Neural cell (in vitro differentiated cells): Measurements from ENCODE around the gene EPHA5. TPM values are rescaled to one million over a fixed set of nuclear protein-coding genes. Genes with fewer than 3 reads are reported as not detected.

ENCODE experiments used
- H2AFZ ChIP-seq: fragments of 200-600, 300-800 bp; sonication (generic), shearing (Covaris generic); 2 replicates; pipeline ENCODE4 v1.6.0; 2014; ENCODE audit warnings: low read depth, mild to moderate bottlenecking, antibody characterized with exemption, low read length, moderate library complexity
- H3F3A ChIP-seq: fragments of 200-600 bp; shearing (Covaris generic); 2 replicates; pipeline ENCODE4 v1.6.1; 2016; ENCODE audit warnings: mild to moderate bottlenecking, moderate library complexity, mixed read lengths, antibody characterized with exemption, low read length; ENCODE audit not compliant: insufficient read depth, poor library complexity, severe bottlenecking
- H3K27ac ChIP-seq: fragments of 200-600, 300-800 bp; sonication (generic), shearing (Covaris generic); 2 replicates; pipeline ENCODE4 v1.5.1; 2014; ENCODE audit warnings: mild to moderate bottlenecking, low read length, moderate library complexity
- H3K27me3 ChIP-seq: fragments of 300-800, 200-600 bp; sonication (generic), shearing (Covaris generic); 2 replicates; pipeline ENCODE4 v1.6.0; 2014; ENCODE audit warnings: mild to moderate bottlenecking, low read depth, low read length, moderate library complexity; ENCODE audit not compliant: insufficient read depth
- H3K36me3 ChIP-seq: fragments of 300-800, 200-600 bp; sonication (generic), shearing (Covaris generic); 2 replicates; pipeline ENCODE4 v1.5.1; 2014; ENCODE audit warnings: mild to moderate bottlenecking, antibody characterized with exemption, low read length, moderate library complexity; ENCODE audit not compliant: insufficient read depth
- H3K4me2 ChIP-seq: fragments of 300-800, 200-600 bp; sonication (generic), shearing (Covaris generic); 2 replicates; pipeline ENCODE4 v1.6.0; 2014; ENCODE audit warnings: mild to moderate bottlenecking, low read length
- H3K4me3 ChIP-seq: fragments of 300-800, 200-600 bp; sonication (generic), shearing (Covaris generic); 2 replicates; pipeline ENCODE4 v1.5.1; 2014; ENCODE audit warnings: mild to moderate bottlenecking, low read length, moderate library complexity
- H3K79me2 ChIP-seq: fragments of 200-600 bp; shearing (Covaris generic); replicated peaks from 2 replicates; pipeline ENCODE4 v1.6.0; 2014; ENCODE audit warnings: mild to moderate bottlenecking, low read length, moderate library complexity; ENCODE audit not compliant: insufficient read depth
- H3K9ac ChIP-seq: fragments of 300-800, 200-600 bp; sonication (generic), shearing (Covaris generic); 2 replicates; pipeline ENCODE4 v1.6.1; 2016; ENCODE audit warnings: mild to moderate bottlenecking, low read length, mixed read lengths
- H3K9me2 ChIP-seq: fragments of 200-600 bp; shearing (Covaris generic); 2 replicates; pipeline ENCODE4 v1.6.1; 2016; ENCODE audit warnings: mild to moderate bottlenecking, low read length, mixed read lengths; ENCODE audit not compliant: insufficient read depth
- H3K9me3 ChIP-seq: fragments of 200-600, 300-800 bp; sonication (generic), shearing (Covaris generic); 2 replicates; pipeline ENCODE4 v1.6.1; 2016; ENCODE audit warnings: mild to moderate bottlenecking, mixed run types, low read length, moderate library complexity, mixed read lengths
- H4K20me1 ChIP-seq: fragments of 200-600 bp; shearing (Covaris generic); 2 replicates; pipeline ENCODE4 v1.6.1; 2016; ENCODE audit warnings: mild to moderate bottlenecking, mixed run types; ENCODE audit not compliant: insufficient read depth
- CTCF ChIP-seq: fragments of 450-650 bp; IDR thresholded peaks from 2 replicates; pipeline ENCODE4 v1.5.1; 2014; ENCODE audit warnings: antibody characterized with exemption, mild to moderate bottlenecking, moderate library complexity; ENCODE audit not compliant: poor library complexity, severe bottlenecking
- EP300 ChIP-seq: fragments of 450-650 bp; conservative IDR thresholded peaks from 2 replicates; pipeline ENCODE4 v1.6.1; 2014; ENCODE audit warnings: antibody characterized with exemption, mild to moderate bottlenecking, moderate library complexity; ENCODE audit not compliant: poor library complexity, severe bottlenecking
- EZH2 ChIP-seq: fragments of 200-600, 300-800 bp; shearing (Covaris generic), sonication (generic); IDR thresholded peaks from 2 replicates; pipeline ENCODE4 v1.6.1; 2014; ENCODE audit warnings: antibody characterized with exemption, low read length, borderline replicate concordance, mild to moderate bottlenecking; ENCODE audit not compliant: insufficient read depth, poor library complexity, severe bottlenecking
- MXI1 ChIP-seq: fragments of 450-650 bp; conservative IDR thresholded peaks from 2 replicates; pipeline ENCODE4 v1.6.1; 2014; ENCODE audit warnings: antibody characterized with exemption, mild to moderate bottlenecking; ENCODE audit not compliant: poor library complexity, severe bottlenecking
- POLR2AphosphoS5 ChIP-seq: IDR thresholded peaks from 2 replicates; pipeline ENCODE4 v1.6.1; 2012
- RAD21 ChIP-seq: fragments of 450-650 bp; conservative IDR thresholded peaks from 2 replicates; pipeline ENCODE4 v1.6.1; 2014; ENCODE audit warnings: antibody characterized with exemption, mild to moderate bottlenecking, moderate library complexity
- REST ChIP-seq: IDR thresholded peaks from 2 replicates; pipeline ENCODE4 v1.6.1; 2012; ENCODE audit warnings: borderline replicate concordance
- SMC3 ChIP-seq: fragments of 450-650 bp; conservative IDR thresholded peaks from 2 replicates; pipeline ENCODE4 v1.6.1; 2014; ENCODE audit warnings: antibody characterized with exemption, mild to moderate bottlenecking, moderate library complexity; ENCODE audit not compliant: poor library complexity
- TAF1 ChIP-seq: IDR thresholded peaks from 2 replicates; pipeline ENCODE4 v1.6.1; 2012; ENCODE audit warnings: low read depth
- polyA plus RNA-seq: library from polyadenylated mRNA; depleted of rRNA; stranded (reverse); fragments of >200 nt; gene quantifications from 2 replicates; pipeline ENCODE4 v1.2.3, GENCODE V29; 2014

Gene EPHA5
- polyA plus RNA-seq, 1 donor from 2014 or later = 4.3 TPM

GRCh38 chr4:65589921-65590320 lies 80.4 kb downstream of the EPHA5 start:
- Histone ChIP-seq H3K4me2 (no peak overlapping the region), H3K9me2 (no peaks in the 10 kb centered on the region), H3F3A (no peaks in the 10 kb centered on the region), H3K79me2 (no peaks in the 10 kb centered on the region), H3K9ac (no peak overlapping the region), H2AFZ (no peak overlapping the region), H3K36me3 (no peaks in the 10 kb centered on the region), H3K27me3 (peaks cover 2% of the 10 kb centered on the region), H4K20me1 (no peaks in the 10 kb centered on the region), H3K4me3 (no peak overlapping the region), H3K27ac (no peak overlapping the region), H3K9me3 (no peaks in the 10 kb centered on the region)
- TF ChIP-seq EZH2 (no peak), RAD21 (no peak), MXI1 (no peak), SMC3 (no peak), EP300 (no peak), TAF1 (no peak), POLR2AphosphoS5 (no peak), REST (no peak), CTCF (no peak)

GRCh38 chr4:65589331-65589730 lies 81.0 kb downstream of the EPHA5 start:
- no peaks in the 10 kb centered on the region for H3F3A ChIP-seq
- no peak overlapping the region for H3K4me2 ChIP-seq
- H3K9me2 ChIP-seq = no peaks in the 10 kb centered on the region
- H3K9ac ChIP-seq = no peak overlapping the region
- H3K27me3 ChIP-seq = peaks cover 2% of the 10 kb centered on the region
- H4K20me1 ChIP-seq = no peaks in the 10 kb centered on the region
- H3K79me2 ChIP-seq = no peaks in the 10 kb centered on the region
- no peak overlapping the region for H3K4me3 ChIP-seq
- no peak overlapping the region for H3K27ac ChIP-seq
- peak; percentile 82 for TF ChIP-seq POLR2AphosphoS5
- no peak for TF ChIP-seq CTCF
- TF ChIP-seq MXI1 = no peak
- TF ChIP-seq EP300 = peak; percentile 71
- no peak for TF ChIP-seq EZH2
- no peak for TF ChIP-seq SMC3
- no peak for TF ChIP-seq RAD21
- TF ChIP-seq TAF1 = no peak
- no peak for TF ChIP-seq REST
- no peaks in the 10 kb centered on the region for H3K9me3 ChIP-seq
- H2AFZ ChIP-seq = no peak overlapping the region
- no peaks in the 10 kb centered on the region for H3K36me3 ChIP-seq
